Neural progenitor cell (in vitro differentiated cells): ENCODE data around the gene NBAS. TPM values are rescaled to one million over a fixed set of nuclear protein-coding genes. Genes with fewer than 3 reads are reported as not detected.

Experiments
- DNase-seq: peaks from one replicate; pipeline ENCODE4 v3.0.0-alpha.2; 2016; ENCODE audit warnings: low spot score
- H2AFZ ChIP-seq: fragments of 200-600 bp; sonication (generic); replicated peaks from 2 replicates; pipeline ENCODE4 v1.6.1; 2016; ENCODE audit warnings: antibody characterized with exemption
- H3F3A ChIP-seq: fragments of 200-600 bp; sonication (generic); 2 replicates; pipeline ENCODE4 v1.6.1; 2016; ENCODE audit warnings: antibody characterized with exemption, low read depth
- H3K27ac ChIP-seq: fragments of 200-600 bp; sonication (generic); 2 replicates; pipeline ENCODE4 v1.5.1; 2016; ENCODE audit warnings: mild to moderate bottlenecking
- H3K27me3 ChIP-seq: fragments of 200-600 bp; sonication (generic); 2 replicates; pipeline ENCODE4 v1.6.1; 2016; ENCODE audit warnings: mild to moderate bottlenecking, moderate library complexity
- H3K36me3 ChIP-seq: fragments of 200-600 bp; sonication (generic); 2 replicates; pipeline ENCODE4 v1.5.1; 2016
- H3K4me1 ChIP-seq: fragments of 200-600 bp; sonication (generic); 2 replicates; pipeline ENCODE4 v1.6.1; 2016; ENCODE audit warnings: mixed run types
- H3K4me2 ChIP-seq: fragments of 200-600 bp; sonication (generic); 2 replicates; pipeline ENCODE4 v1.6.1; 2016
- H3K4me3 ChIP-seq: fragments of 200-600 bp; sonication (generic); 2 replicates; pipeline ENCODE4 v1.5.1; 2016
- H3K79me2 ChIP-seq: fragments of 200-600 bp; sonication (generic); 2 replicates; pipeline ENCODE4 v1.6.1; 2016; ENCODE audit warnings: low read depth
- H3K9ac ChIP-seq: fragments of 200-600 bp; sonication (generic); 2 replicates; pipeline ENCODE4 v1.6.1; 2016
- H3K9me3 ChIP-seq: fragments of 200-600 bp; sonication (generic); 2 replicates; pipeline ENCODE4 v1.5.1; 2016; ENCODE audit warnings: low read depth
- H4K20me1 ChIP-seq: fragments of 200-600 bp; sonication (generic); 2 replicates; pipeline ENCODE4 v1.6.1; 2016; ENCODE audit warnings: low read depth
- H3K27ac Mint-ChIP-seq: 3 replicates; pipeline ENCODE4 v1.8.0; 2021; ENCODE audit warnings: mixed read lengths
- H3K27me3 Mint-ChIP-seq: 2 replicates; pipeline ENCODE4 v1.8.0; 2022; ENCODE audit warnings: low read depth, mild to moderate bottlenecking, inconsistent platforms, moderate library complexity, mixed read lengths; ENCODE audit not compliant: insufficient read depth
- H3K36me3 Mint-ChIP-seq: 3 replicates; pipeline ENCODE4 v1.8.0; 2021; ENCODE audit warnings: mixed read lengths
- H3K4me1 Mint-ChIP-seq: 3 replicates; pipeline ENCODE4 v1.8.0; 2021; ENCODE audit warnings: mixed read lengths
- H3K4me3 Mint-ChIP-seq: 3 replicates; pipeline ENCODE4 v1.8.0; 2021; ENCODE audit warnings: mild to moderate bottlenecking, moderate library complexity, mixed read lengths
- H3K9me3 Mint-ChIP-seq: 3 replicates; pipeline ENCODE4 v1.8.0; 2020; ENCODE audit warnings: mixed read lengths
- EZH2 ChIP-seq: fragments of 200-600 bp; sonication (generic); IDR thresholded peaks from 2 replicates; pipeline ENCODE4 v1.6.1; 2017; ENCODE audit warnings: antibody characterized with exemption, mild to moderate bottlenecking, moderate library complexity
- EZH2phosphoT487 ChIP-seq: fragments of 200-600 bp; sonication (generic); IDR thresholded peaks from 2 replicates; pipeline ENCODE4 v1.6.1; 2017; ENCODE audit warnings: antibody characterized with exemption
- total RNA-seq: library from RNA; depleted of rRNA; stranded (reverse); fragments of >200 nt; gene quantifications from 2 replicates; pipeline ENCODE4 v1.2.3, GENCODE V29; 2015; ENCODE audit warnings: low replicate concordance
- TF ChIP-seq, protein P1 (sequence below): fragments of 200-600 bp; sonication (generic); IDR thresholded peaks from 2 replicates; pipeline ENCODE4 v1.5.1; 2017; ENCODE audit warnings: antibody characterized with exemption, mild to moderate bottlenecking

NBAS gene
- total RNA-seq, 1 donor from 2014 or later, result 58.0 TPM

DNA sequence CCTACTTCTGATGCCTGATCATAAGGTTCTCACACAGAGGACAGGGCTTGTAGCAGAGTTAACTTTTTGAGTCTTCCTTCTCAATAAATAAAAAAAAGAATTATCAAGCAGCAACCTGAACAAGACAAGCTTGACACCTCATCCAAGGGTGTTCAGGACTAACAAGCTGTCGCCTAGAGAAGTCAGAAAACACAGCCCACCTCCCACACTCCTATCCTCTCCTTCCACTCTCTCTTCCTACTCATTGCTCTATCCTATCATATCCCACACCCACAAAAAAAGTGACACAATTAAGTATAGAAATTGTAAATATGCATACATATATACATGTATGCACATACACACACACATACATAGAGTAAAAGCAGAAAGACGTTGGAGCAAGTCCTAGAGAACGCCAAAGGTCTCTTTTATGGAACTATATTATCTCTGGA is 5.4 kb downstream of the NBAS start:
- H3K27ac ChIP-seq, result no peak overlapping the region
- peaks cover 34% of the 10 kb centered on the region for H3K79me2 ChIP-seq
- no peaks in the 10 kb centered on the region for H3K9me3 ChIP-seq
- Mint-ChIP-seq H3K36me3 (peaks cover 8% of the 10 kb centered on the region), H3K4me1 (peaks cover 12% of the 10 kb centered on the region), H3K27me3 (peaks cover 2% of the 10 kb centered on the region), H3K4me3 (no peak overlapping the region), H3K27ac (no peak overlapping the region), H3K9me3 (no peaks in the 10 kb centered on the region)
- H3K36me3 ChIP-seq, result no peaks in the 10 kb centered on the region
- H3K4me1 ChIP-seq, result peaks cover 7% of the 10 kb centered on the region
- DNase-seq, result no peak
- H3K9ac ChIP-seq, result no peak overlapping the region
- peaks cover 7% of the 10 kb centered on the region for H4K20me1 ChIP-seq
- no peak overlapping the region for H3K4me2 ChIP-seq
- no peaks in the 10 kb centered on the region for H3K27me3 ChIP-seq
- no peak overlapping the region for H3K4me3 ChIP-seq
- H3F3A ChIP-seq, result no peaks in the 10 kb centered on the region
- TF ChIP-seq, protein P1, sequence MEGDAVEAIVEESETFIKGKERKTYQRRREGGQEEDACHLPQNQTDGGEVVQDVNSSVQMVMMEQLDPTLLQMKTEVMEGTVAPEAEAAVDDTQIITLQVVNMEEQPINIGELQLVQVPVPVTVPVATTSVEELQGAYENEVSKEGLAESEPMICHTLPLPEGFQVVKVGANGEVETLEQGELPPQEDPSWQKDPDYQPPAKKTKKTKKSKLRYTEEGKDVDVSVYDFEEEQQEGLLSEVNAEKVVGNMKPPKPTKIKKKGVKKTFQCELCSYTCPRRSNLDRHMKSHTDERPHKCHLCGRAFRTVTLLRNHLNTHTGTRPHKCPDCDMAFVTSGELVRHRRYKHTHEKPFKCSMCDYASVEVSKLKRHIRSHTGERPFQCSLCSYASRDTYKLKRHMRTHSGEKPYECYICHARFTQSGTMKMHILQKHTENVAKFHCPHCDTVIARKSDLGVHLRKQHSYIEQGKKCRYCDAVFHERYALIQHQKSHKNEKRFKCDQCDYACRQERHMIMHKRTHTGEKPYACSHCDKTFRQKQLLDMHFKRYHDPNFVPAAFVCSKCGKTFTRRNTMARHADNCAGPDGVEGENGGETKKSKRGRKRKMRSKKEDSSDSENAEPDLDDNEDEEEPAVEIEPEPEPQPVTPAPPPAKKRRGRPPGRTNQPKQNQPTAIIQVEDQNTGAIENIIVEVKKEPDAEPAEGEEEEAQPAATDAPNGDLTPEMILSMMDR, result no peak
- TF ChIP-seq EZH2phosphoT487, result no peak
- no peak for TF ChIP-seq EZH2
- no peak overlapping the region for H2AFZ ChIP-seq

DNA sequence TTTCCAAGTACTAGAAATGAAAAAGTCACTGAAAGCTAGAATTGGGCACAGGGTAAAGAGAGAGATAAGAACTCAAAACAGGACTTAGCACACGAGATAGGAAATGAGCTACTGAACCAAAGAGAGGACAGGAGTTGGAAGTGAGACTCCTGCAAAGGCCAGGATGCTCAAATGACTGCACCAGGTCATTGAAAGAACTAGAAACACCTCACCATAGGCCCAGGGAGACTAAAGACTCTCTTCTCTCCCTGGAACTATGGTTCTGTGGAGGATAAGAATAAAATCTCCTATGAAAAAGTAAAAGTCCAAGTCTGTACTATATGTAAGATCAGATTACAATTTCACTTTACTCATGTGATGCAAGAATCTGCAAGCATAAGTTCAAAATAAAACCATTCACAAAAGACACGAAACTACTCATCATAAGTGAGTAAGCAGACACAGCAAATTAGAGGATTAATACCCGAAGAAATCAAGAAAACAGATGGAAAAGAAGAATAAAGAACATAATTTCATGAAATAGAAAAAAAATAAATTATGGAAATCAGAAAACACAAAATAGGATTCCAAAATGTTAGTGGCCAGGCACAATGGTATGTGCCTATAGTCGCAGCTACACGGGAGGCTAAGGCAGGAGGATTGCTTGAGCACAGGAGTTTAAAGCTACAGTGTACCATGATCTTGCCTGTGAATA is 6.5 kb downstream of the NBAS start:
- DNase-seq, result no peak
- Histone ChIP-seq H3F3A (no peaks in the 10 kb centered on the region), H3K27ac (no peak overlapping the region), H4K20me1 (peaks cover 4% of the 10 kb centered on the region), H3K9me3 (no peaks in the 10 kb centered on the region), H3K36me3 (no peaks in the 10 kb centered on the region), H2AFZ (no peak overlapping the region), H3K4me1 (peaks cover 3% of the 10 kb centered on the region), H3K4me2 (no peak overlapping the region), H3K27me3 (no peaks in the 10 kb centered on the region), H3K4me3 (no peak overlapping the region), H3K79me2 (peaks cover 23% of the 10 kb centered on the region), H3K9ac (no peak overlapping the region)
- H3K4me3 Mint-ChIP-seq, result no peak overlapping the region
- H3K4me1 Mint-ChIP-seq, result peaks cover 5% of the 10 kb centered on the region
- no peaks in the 10 kb centered on the region for H3K9me3 Mint-ChIP-seq
- H3K27me3 Mint-ChIP-seq, result no peaks in the 10 kb centered on the region
- no peak overlapping the region for H3K27ac Mint-ChIP-seq
- TF ChIP-seq, protein P1, result no peak
- TF ChIP-seq EZH2phosphoT487 (no peak), EZH2 (no peak)
- peaks cover 8% of the 10 kb centered on the region for H3K36me3 Mint-ChIP-seq

DNA sequence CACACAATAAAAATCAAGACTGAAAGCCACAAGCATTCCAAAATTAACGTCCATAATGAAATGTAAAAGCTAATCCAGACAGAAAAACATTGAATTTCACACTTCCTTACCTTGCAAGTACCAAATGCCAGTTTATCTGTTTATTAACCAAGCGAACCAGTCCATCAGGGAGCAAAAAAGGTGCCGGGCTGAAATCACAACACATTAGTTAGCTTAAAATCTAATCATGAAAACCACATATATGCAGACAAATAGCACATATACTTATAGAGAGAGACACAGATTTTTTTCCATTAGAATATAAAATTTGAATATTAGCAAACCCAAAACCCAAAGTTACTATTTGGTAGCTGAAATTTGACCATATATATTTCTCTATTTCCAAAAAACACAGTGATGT is 7.2 kb downstream of the NBAS start:
- Histone ChIP-seq H3K27ac (no peak overlapping the region), H3F3A (no peaks in the 10 kb centered on the region), H3K4me1 (no peaks in the 10 kb centered on the region), H3K4me3 (no peak overlapping the region), H3K9ac (no peak overlapping the region), H3K9me3 (no peaks in the 10 kb centered on the region), H3K27me3 (no peaks in the 10 kb centered on the region), H3K36me3 (no peaks in the 10 kb centered on the region), H3K79me2 (peaks cover 15% of the 10 kb centered on the region), H3K4me2 (no peak overlapping the region), H2AFZ (no peak overlapping the region), H4K20me1 (no peaks in the 10 kb centered on the region)
- H3K27me3 Mint-ChIP-seq, result no peaks in the 10 kb centered on the region
- no peak overlapping the region for H3K27ac Mint-ChIP-seq
- no peaks in the 10 kb centered on the region for H3K4me1 Mint-ChIP-seq
- H3K4me3 Mint-ChIP-seq, result no peak overlapping the region
- no peak for TF ChIP-seq EZH2phosphoT487
- no peak for TF ChIP-seq EZH2
- TF ChIP-seq, protein P1, result no peak
- no peaks in the 10 kb centered on the region for H3K9me3 Mint-ChIP-seq
- peaks cover 12% of the 10 kb centered on the region for H3K36me3 Mint-ChIP-seq
- DNase-seq, result no peak
